ENCODE measurements around the gene SLC7A14.
A peak's percentile ranks its signal among the peaks of the same experiment; 100 is the strongest.

- TF ChIP-seq RFX5 (IDR thresholded peaks at IDR 0.05; ENCODE audit: low read depth, low read length), result peak; percentile 41; the same call in 1 of the 2 replicates
- no peak for TF ChIP-seq CTCF (conservative IDR thresholded peaks at IDR 0.05; ENCODE audit: low read depth, low read length)
Measured at GRCh38 chr3:170614214-170614966, 28.5 kb upstream of the SLC7A14 start.

Data from IMR-90 (cell line).